Panc1 (cell line): ENCODE results near the gene MT1B. TPM values are rescaled to one million over a fixed set of nuclear protein-coding genes. Genes with fewer than 3 reads are reported as not detected.
A peak's percentile ranks its signal among the peaks of the same experiment; 100 is the strongest.

Experiments
- ATAC-seq: fragments of 200-7000 bp; cut with Tn5 transposase; 2 replicates; pipeline ENCODE4 v1.9.1; 2020; ENCODE audit warnings: mild to moderate bottlenecking, moderate library complexity
- BruUV-seq: library from RNA; stranded (reverse); fragments of 400-500 nt; replicated peaks from 2 replicates; lab custom pipeline; 2021; lab: Mats Ljungman, UMichigan
- CTCF ChIA-PET: fragments of 300-600 bp; sonication (Branson Sonifier 250); formaldehyde crosslinking; loops from one replicate; lab custom pipeline; 2022; ENCODE audit warnings: antibody characterized with exemption; lab: Charles Lee
- POLR2A ChIA-PET: fragments of 300-600 bp; sonication (Branson Sonifier 250); formaldehyde crosslinking; loops from one replicate; lab custom pipeline; 2022; ENCODE audit warnings: antibody characterized with exemption; lab: Charles Lee
- DNase-seq: peaks from one replicate; pipeline ENCODE4 v3.0.0-alpha.2; 2010; ENCODE audit warnings: low read depth, low spot score
- H3K27ac ChIP-seq: 2 replicates; pipeline ENCODE4 v1.5.1; 2011; ENCODE audit warnings: mild to moderate bottlenecking, low read length, inconsistent platforms
- H3K27me3 ChIP-seq: fragments of 200-500 bp; sonication (Bioruptor generic); 2 replicates; pipeline ENCODE4 v1.6.0; 2014; ENCODE audit warnings: low read length, inconsistent platforms; ENCODE audit not compliant: control insufficient read depth, insufficient read depth
- H3K36me3 ChIP-seq: fragments of 200-500 bp; sonication (Bioruptor generic); 2 replicates; pipeline ENCODE4 v1.5.1; 2014; ENCODE audit warnings: inconsistent platforms, mild to moderate bottlenecking, low read length, moderate library complexity; ENCODE audit not compliant: control insufficient read depth, insufficient read depth
- H3K4me1 ChIP-seq: 2 replicates; pipeline ENCODE4 v1.5.1; 2011; ENCODE audit warnings: inconsistent platforms, mild to moderate bottlenecking, low read length, moderate library complexity; ENCODE audit not compliant: control insufficient read depth, insufficient read depth
- H3K4me3 ChIP-seq, 2 experiments: 2 replicates each; pipeline ENCODE4 v1.5.1; 2011 to 2012; ENCODE audit warnings: low read depth in 2 of 2, low read length in 2 of 2, mild to moderate bottlenecking in 2 of 2, inconsistent platforms in 1 of 2, moderate library complexity in 1 of 2
- H3K9me3 ChIP-seq: fragments of 200-500 bp; sonication (Bioruptor generic); 2 replicates; pipeline ENCODE4 v1.5.1; 2014; ENCODE audit warnings: low read depth, mild to moderate bottlenecking, inconsistent platforms, low read length, moderate library complexity; ENCODE audit not compliant: control insufficient read depth, insufficient read depth
- POLR2AphosphoS5 ChIP-seq: IDR thresholded peaks from 2 replicates; pipeline ENCODE4 v1.6.1; 2012; ENCODE audit warnings: mild to moderate bottlenecking, low read depth, low read length, moderate library complexity
- SIN3A ChIP-seq: IDR thresholded peaks from 2 replicates; pipeline ENCODE4 v1.6.1; 2012; ENCODE audit warnings: low read depth, mild to moderate bottlenecking, low read length, moderate library complexity, borderline replicate concordance; ENCODE audit not compliant: insufficient read depth
- TCF7L2 ChIP-seq: IDR thresholded peaks from 2 replicates; pipeline ENCODE4 v1.6.1; 2011; ENCODE audit warnings: mild to moderate bottlenecking, low read depth, low read length, inconsistent platforms
- in situ Hi-C: cut with HindIII; loops from 2 replicates; pipeline ENCODE4 v1.10.0; 2016; ENCODE audit warnings: low sequenced_read_pairs, low pct_unique_long_range_greater_than_20kb
- intact Hi-C: fragments of 100-400 bp; cut with micrococcal nuclease; formaldehyde crosslinking; loops from one replicate; pipeline ENCODE4 v1.10.0; 2022; ENCODE audit not compliant: unreplicated experiment
- total RNA-seq: library from RNA; stranded (reverse); gene quantifications from one replicate; pipeline ENCODE4 v1.2.1, GENCODE V29; 2021; ENCODE audit not compliant: unreplicated experiment
- TF ChIP-seq, protein P1 (sequence below), 2 experiments: IDR thresholded peaks; 2 replicates each; pipeline ENCODE4 v1.6.1; 2011 to 2012; ENCODE audit warnings: low read depth in 2 of 2, control low read depth in 1 of 2, low read length in 1 of 2, mild to moderate bottlenecking in 1 of 2, moderate library complexity in 1 of 2; ENCODE audit not compliant: insufficient read depth in 1 of 2
- TF ChIP-seq, protein P2 (sequence below): fragments of 450-650 bp; IDR thresholded peaks from 2 replicates; pipeline ENCODE4 v1.5.1; 2017; ENCODE audit warnings: mild to moderate bottlenecking

Gene MT1B
- total RNA-seq, 1 experiment from 2014 or later, result not detected

DNA sequence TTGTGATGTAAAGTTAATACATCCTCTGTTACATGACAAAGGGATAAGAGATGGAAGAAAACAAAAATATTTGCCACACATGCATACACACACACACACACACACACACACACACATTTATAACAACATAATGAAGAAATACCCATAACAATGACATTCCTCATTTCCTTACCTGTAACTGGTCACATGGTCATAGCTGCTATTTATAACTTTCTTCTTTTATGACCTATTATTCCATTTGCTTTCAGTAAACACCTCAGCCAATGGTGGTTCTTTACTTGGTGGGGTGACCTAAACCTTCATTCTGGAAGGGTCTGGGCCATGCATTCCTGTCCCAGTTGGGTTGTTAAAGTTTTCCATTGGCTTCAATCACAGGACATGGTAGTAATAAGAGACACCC lies 38.0 kb upstream of the MT1B start:
- Histone ChIP-seq H3K4me1 (peaks cover 53% of the 10 kb centered on the region), H3K27ac (peak overlapping the region; percentile 94), H3K27me3 (no peaks in the 10 kb centered on the region), H3K4me3 (no peak overlapping the region), H3K9me3 (no peaks in the 10 kb centered on the region), H3K36me3 (peaks cover under 1% of the 10 kb centered on the region; the same call in 1 of the 2 replicates)
- ChIA-PET POLR2A (no interaction called here), CTCF (no interaction called here)
- no TSS peak for BruUV-seq
- intact Hi-C loops (no loop called here), in situ Hi-C loops (no loop called here)
- no peak for ATAC-seq
- DNase-seq, result no peak
- TF ChIP-seq, protein P1, sequence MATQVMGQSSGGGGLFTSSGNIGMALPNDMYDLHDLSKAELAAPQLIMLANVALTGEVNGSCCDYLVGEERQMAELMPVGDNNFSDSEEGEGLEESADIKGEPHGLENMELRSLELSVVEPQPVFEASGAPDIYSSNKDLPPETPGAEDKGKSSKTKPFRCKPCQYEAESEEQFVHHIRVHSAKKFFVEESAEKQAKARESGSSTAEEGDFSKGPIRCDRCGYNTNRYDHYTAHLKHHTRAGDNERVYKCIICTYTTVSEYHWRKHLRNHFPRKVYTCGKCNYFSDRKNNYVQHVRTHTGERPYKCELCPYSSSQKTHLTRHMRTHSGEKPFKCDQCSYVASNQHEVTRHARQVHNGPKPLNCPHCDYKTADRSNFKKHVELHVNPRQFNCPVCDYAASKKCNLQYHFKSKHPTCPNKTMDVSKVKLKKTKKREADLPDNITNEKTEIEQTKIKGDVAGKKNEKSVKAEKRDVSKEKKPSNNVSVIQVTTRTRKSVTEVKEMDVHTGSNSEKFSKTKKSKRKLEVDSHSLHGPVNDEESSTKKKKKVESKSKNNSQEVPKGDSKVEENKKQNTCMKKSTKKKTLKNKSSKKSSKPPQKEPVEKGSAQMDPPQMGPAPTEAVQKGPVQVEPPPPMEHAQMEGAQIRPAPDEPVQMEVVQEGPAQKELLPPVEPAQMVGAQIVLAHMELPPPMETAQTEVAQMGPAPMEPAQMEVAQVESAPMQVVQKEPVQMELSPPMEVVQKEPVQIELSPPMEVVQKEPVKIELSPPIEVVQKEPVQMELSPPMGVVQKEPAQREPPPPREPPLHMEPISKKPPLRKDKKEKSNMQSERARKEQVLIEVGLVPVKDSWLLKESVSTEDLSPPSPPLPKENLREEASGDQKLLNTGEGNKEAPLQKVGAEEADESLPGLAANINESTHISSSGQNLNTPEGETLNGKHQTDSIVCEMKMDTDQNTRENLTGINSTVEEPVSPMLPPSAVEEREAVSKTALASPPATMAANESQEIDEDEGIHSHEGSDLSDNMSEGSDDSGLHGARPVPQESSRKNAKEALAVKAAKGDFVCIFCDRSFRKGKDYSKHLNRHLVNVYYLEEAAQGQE (IDR thresholded peaks at IDR 0.05; ENCODE audit: insufficient read depth in 1 of 2, low read depth in 2 of 2, low read length in 1 of 2), result no peak
- TF ChIP-seq SIN3A, result no peak
- TF ChIP-seq TCF7L2, result no peak
- TF ChIP-seq, protein P2, sequence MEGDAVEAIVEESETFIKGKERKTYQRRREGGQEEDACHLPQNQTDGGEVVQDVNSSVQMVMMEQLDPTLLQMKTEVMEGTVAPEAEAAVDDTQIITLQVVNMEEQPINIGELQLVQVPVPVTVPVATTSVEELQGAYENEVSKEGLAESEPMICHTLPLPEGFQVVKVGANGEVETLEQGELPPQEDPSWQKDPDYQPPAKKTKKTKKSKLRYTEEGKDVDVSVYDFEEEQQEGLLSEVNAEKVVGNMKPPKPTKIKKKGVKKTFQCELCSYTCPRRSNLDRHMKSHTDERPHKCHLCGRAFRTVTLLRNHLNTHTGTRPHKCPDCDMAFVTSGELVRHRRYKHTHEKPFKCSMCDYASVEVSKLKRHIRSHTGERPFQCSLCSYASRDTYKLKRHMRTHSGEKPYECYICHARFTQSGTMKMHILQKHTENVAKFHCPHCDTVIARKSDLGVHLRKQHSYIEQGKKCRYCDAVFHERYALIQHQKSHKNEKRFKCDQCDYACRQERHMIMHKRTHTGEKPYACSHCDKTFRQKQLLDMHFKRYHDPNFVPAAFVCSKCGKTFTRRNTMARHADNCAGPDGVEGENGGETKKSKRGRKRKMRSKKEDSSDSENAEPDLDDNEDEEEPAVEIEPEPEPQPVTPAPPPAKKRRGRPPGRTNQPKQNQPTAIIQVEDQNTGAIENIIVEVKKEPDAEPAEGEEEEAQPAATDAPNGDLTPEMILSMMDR, result no peak
- no peak for TF ChIP-seq POLR2AphosphoS5

DNA sequence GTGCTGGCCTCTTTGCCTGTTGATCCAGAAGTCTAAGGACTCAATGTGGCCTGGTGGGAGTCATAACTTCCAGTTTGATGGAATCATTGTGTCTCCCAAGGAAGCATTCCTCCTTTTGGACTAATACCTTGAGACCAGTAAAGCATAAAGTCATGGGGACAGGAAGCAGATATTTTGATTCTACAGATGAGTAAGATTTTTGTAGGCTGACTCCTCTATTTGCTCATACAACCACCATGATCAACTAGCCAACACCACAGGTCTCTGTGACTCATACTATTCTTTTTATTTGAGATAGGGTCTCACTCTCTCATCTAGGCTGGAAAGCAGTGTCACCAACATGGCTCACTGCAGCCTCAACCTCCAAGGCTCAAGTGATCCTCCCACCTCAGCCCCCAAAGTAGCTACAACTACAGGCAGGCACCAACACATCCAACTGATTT lies 37.1 kb upstream of the MT1B start:
- H3K27ac ChIP-seq, result peak overlapping the region; percentile 94
- H3K4me3 ChIP-seq, result no peak overlapping the region
- ATAC-seq (peak; percentile 7), DNase-seq (no peak)
- no peaks in the 10 kb centered on the region for H3K27me3 ChIP-seq
- no peaks in the 10 kb centered on the region for H3K9me3 ChIP-seq
- intact Hi-C loops, result no loop called here
- POLR2A ChIA-PET, result no interaction called here
- peaks cover 60% of the 10 kb centered on the region for H3K4me1 ChIP-seq
- in situ Hi-C loops, result no loop called here
- no TSS peak for BruUV-seq
- no peaks in the 10 kb centered on the region for H3K36me3 ChIP-seq
- TF ChIP-seq SIN3A (no peak), POLR2AphosphoS5 (no peak), TCF7L2 (no peak)
- TF ChIP-seq, protein P2, result no peak
- TF ChIP-seq, protein P1 (IDR thresholded peaks at IDR 0.05; ENCODE audit: insufficient read depth in 1 of 2, low read depth in 2 of 2, low read length in 1 of 2), result no peak
- CTCF ChIA-PET, result no interaction called here
